ENCODE results near the gene MC2R.

DNA sequence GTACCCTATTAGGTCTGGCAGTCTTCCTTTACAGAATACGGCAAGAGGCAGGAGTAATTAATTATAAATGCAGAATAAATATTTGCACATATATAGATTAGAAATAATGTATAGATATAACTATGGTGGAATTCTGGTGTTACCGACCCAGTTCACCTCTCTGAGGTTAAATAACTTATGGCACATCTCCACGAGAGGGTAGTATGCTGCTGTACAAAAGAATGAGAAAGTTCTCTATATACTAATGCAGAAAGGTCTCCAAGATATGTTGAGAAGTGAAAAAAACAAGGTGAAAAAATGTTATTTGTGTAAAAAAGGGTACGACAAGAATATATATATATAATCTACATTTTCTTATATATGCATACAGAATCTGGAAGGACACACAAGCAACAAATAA is 40.8 kb downstream of the MC2R start:
- TF ChIP-seq, protein P1, sequence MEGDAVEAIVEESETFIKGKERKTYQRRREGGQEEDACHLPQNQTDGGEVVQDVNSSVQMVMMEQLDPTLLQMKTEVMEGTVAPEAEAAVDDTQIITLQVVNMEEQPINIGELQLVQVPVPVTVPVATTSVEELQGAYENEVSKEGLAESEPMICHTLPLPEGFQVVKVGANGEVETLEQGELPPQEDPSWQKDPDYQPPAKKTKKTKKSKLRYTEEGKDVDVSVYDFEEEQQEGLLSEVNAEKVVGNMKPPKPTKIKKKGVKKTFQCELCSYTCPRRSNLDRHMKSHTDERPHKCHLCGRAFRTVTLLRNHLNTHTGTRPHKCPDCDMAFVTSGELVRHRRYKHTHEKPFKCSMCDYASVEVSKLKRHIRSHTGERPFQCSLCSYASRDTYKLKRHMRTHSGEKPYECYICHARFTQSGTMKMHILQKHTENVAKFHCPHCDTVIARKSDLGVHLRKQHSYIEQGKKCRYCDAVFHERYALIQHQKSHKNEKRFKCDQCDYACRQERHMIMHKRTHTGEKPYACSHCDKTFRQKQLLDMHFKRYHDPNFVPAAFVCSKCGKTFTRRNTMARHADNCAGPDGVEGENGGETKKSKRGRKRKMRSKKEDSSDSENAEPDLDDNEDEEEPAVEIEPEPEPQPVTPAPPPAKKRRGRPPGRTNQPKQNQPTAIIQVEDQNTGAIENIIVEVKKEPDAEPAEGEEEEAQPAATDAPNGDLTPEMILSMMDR (IDR thresholded peaks at IDR 0.05 in 2 of 3, conservative IDR thresholded peaks at IDR 0.05 in 1 of 3; ENCODE audit: borderline replicate concordance in 1 of 3, insufficient read depth in 1 of 3, low read depth in 2 of 3, low read length in 2 of 3) = no peak
- TF ChIP-seq EZH2 (IDR thresholded peaks at IDR 0.05) = no peak
- no peak for TF ChIP-seq CEBPB (IDR thresholded peaks at IDR 0.05; ENCODE audit: low read depth)
- no peak for TF ChIP-seq POLR2A (IDR thresholded peaks at IDR 0.05; ENCODE audit: borderline replicate concordance, extremely low read depth, insufficient read depth, insufficient read length)
- TF ChIP-seq POLR2AphosphoS5 (IDR thresholded peaks at IDR 0.05; ENCODE audit: low read depth, low read length) = no peak
- TF ChIP-seq, protein P2, sequence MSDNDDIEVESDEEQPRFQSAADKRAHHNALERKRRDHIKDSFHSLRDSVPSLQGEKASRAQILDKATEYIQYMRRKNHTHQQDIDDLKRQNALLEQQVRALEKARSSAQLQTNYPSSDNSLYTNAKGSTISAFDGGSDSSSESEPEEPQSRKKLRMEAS (IDR thresholded peaks at IDR 0.05) = no peak
- TF ChIP-seq RAD21 (IDR thresholded peaks at IDR 0.05; ENCODE audit: low read depth) = no peak
- TF ChIP-seq, protein P3, sequence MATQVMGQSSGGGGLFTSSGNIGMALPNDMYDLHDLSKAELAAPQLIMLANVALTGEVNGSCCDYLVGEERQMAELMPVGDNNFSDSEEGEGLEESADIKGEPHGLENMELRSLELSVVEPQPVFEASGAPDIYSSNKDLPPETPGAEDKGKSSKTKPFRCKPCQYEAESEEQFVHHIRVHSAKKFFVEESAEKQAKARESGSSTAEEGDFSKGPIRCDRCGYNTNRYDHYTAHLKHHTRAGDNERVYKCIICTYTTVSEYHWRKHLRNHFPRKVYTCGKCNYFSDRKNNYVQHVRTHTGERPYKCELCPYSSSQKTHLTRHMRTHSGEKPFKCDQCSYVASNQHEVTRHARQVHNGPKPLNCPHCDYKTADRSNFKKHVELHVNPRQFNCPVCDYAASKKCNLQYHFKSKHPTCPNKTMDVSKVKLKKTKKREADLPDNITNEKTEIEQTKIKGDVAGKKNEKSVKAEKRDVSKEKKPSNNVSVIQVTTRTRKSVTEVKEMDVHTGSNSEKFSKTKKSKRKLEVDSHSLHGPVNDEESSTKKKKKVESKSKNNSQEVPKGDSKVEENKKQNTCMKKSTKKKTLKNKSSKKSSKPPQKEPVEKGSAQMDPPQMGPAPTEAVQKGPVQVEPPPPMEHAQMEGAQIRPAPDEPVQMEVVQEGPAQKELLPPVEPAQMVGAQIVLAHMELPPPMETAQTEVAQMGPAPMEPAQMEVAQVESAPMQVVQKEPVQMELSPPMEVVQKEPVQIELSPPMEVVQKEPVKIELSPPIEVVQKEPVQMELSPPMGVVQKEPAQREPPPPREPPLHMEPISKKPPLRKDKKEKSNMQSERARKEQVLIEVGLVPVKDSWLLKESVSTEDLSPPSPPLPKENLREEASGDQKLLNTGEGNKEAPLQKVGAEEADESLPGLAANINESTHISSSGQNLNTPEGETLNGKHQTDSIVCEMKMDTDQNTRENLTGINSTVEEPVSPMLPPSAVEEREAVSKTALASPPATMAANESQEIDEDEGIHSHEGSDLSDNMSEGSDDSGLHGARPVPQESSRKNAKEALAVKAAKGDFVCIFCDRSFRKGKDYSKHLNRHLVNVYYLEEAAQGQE (IDR thresholded peaks at IDR 0.05; ENCODE audit: low read depth) = no peak
